H9 (cell line): ENCODE data around the gene GPR141. TPM values are rescaled to one million over a fixed set of nuclear protein-coding genes. Genes with fewer than 3 reads are reported as not detected.

Source experiments
- DNase-seq: peaks from one replicate; pipeline ENCODE4 v3.0.0-alpha.2; 2017
- H2AFZ ChIP-seq: one replicate; pipeline ENCODE4 v1.6.1; 2013; ENCODE audit warnings: mild to moderate bottlenecking, low read length, control low read depth, moderate library complexity
- H2AK5ac ChIP-seq: 2 replicates; pipeline ENCODE4 v1.6.1; 2013; ENCODE audit warnings: low read length, control low read depth, mixed read lengths; ENCODE audit not compliant: insufficient read length
- H2BK120ac ChIP-seq: one replicate; pipeline ENCODE4 v1.6.1; 2013; ENCODE audit warnings: low read depth, mild to moderate bottlenecking, low read length, control low read depth, inconsistent platforms; ENCODE audit not compliant: poor library complexity, severe bottlenecking
- H2BK12ac ChIP-seq: 2 replicates; pipeline ENCODE4 v1.6.1; 2013; ENCODE audit warnings: low read length, control low read depth, mixed read lengths, low read depth; ENCODE audit not compliant: insufficient read length
- H2BK15ac ChIP-seq: 2 replicates; pipeline ENCODE4 v1.6.1; 2013; ENCODE audit warnings: low read depth, low read length, control low read depth
- H2BK20ac ChIP-seq: one replicate; pipeline ENCODE4 v1.6.1; 2013; ENCODE audit warnings: low read depth, mild to moderate bottlenecking, low read length, control low read depth, inconsistent platforms; ENCODE audit not compliant: poor library complexity, severe bottlenecking
- H2BK5ac ChIP-seq: 2 replicates; pipeline ENCODE4 v1.6.1; 2013; ENCODE audit warnings: low read length, control low read depth, mixed read lengths; ENCODE audit not compliant: insufficient read length
- H3K14ac ChIP-seq: 2 replicates; pipeline ENCODE4 v1.6.1; 2013; ENCODE audit warnings: low read length, control low read depth; ENCODE audit not compliant: insufficient read depth
- H3K18ac ChIP-seq: 2 replicates; pipeline ENCODE4 v1.6.1; 2013; ENCODE audit warnings: low read depth, mild to moderate bottlenecking, mixed read lengths, low read length, control low read depth; ENCODE audit not compliant: insufficient read length
- H3K23ac ChIP-seq: 2 replicates; pipeline ENCODE4 v1.6.1; 2013; ENCODE audit warnings: low read length, control low read depth, mixed read lengths, low read depth; ENCODE audit not compliant: insufficient read length
- H3K23me2 ChIP-seq: 2 replicates; pipeline ENCODE4 v1.6.1; 2013; ENCODE audit warnings: low read depth, mild to moderate bottlenecking, mixed read lengths, low read length, control low read depth; ENCODE audit not compliant: insufficient read length, poor library complexity, severe bottlenecking
- H3K27ac ChIP-seq: 2 replicates; pipeline ENCODE4 v1.5.1; 2013; ENCODE audit warnings: low read length, control low read depth, mixed read lengths, low read depth; ENCODE audit not compliant: insufficient read length
- H3K27me3 ChIP-seq: 2 replicates; pipeline ENCODE4 v1.6.1; 2013; ENCODE audit warnings: low read length, control low read depth, inconsistent platforms; ENCODE audit not compliant: insufficient read depth
- H3K4ac ChIP-seq: 2 replicates; pipeline ENCODE4 v1.6.1; 2013; ENCODE audit warnings: low read depth, mild to moderate bottlenecking, control low read depth, inconsistent platforms, low read length, moderate library complexity
- H3K4me1 ChIP-seq: 2 replicates; pipeline ENCODE4 v1.6.1; 2013; ENCODE audit warnings: low read length, control low read depth, inconsistent platforms; ENCODE audit not compliant: insufficient read depth
- H3K4me2 ChIP-seq: 2 replicates; pipeline ENCODE4 v1.6.1; 2013; ENCODE audit warnings: low read length, control low read depth, mixed read lengths; ENCODE audit not compliant: insufficient read length, insufficient read depth
- H3K56ac ChIP-seq: 2 replicates; pipeline ENCODE4 v1.6.1; 2013; ENCODE audit warnings: low read depth, mild to moderate bottlenecking, mixed read lengths, low read length, control low read depth; ENCODE audit not compliant: insufficient read length
- H3K79me1 ChIP-seq: 2 replicates; pipeline ENCODE4 v1.6.1; 2013; ENCODE audit warnings: low read depth, mild to moderate bottlenecking, moderate library complexity, low read length, control low read depth, inconsistent platforms; ENCODE audit not compliant: insufficient read depth, poor library complexity, severe bottlenecking
- H3K79me2 ChIP-seq: 2 replicates; pipeline ENCODE4 v1.6.1; 2013; ENCODE audit warnings: low read length, control low read depth, inconsistent platforms; ENCODE audit not compliant: insufficient read depth
- H3K9ac ChIP-seq: 2 replicates; pipeline ENCODE4 v1.6.1; 2013; ENCODE audit warnings: low read length, control low read depth, mixed read lengths; ENCODE audit not compliant: insufficient read length; ENCODE audit errors: extremely low read depth
- H3K9me3 ChIP-seq: one replicate; pipeline ENCODE4 v1.6.1; 2013; ENCODE audit warnings: low read depth, low read length, inconsistent platforms; ENCODE audit not compliant: control insufficient read depth
- H3T11ph ChIP-seq: one replicate; pipeline ENCODE4 v1.6.1; 2013; ENCODE audit warnings: mild to moderate bottlenecking, low read length, control low read depth, inconsistent platforms
- H4K20me1 ChIP-seq: one replicate; pipeline ENCODE4 v1.6.1; 2013; ENCODE audit not compliant: control insufficient read depth, insufficient read length, insufficient read depth
- H4K5ac ChIP-seq: 2 replicates; pipeline ENCODE4 v1.6.1; 2013; ENCODE audit warnings: low read depth, mild to moderate bottlenecking, mixed read lengths, low read length, control low read depth; ENCODE audit not compliant: insufficient read length
- H4K8ac ChIP-seq: replicated peaks from 2 replicates; pipeline ENCODE4 v1.6.1; 2013; ENCODE audit warnings: low read length, control low read depth, mixed read lengths, low read depth; ENCODE audit not compliant: insufficient read length
- H4K91ac ChIP-seq: 2 replicates; pipeline ENCODE4 v1.6.1; 2013; ENCODE audit warnings: low read depth, mild to moderate bottlenecking, moderate library complexity, mixed read lengths, low read length, control low read depth; ENCODE audit not compliant: insufficient read length
- H3K27ac Mint-ChIP-seq, 3 experiments: 2 replicates in 2 of 3; 3 replicates in 1 of 3; pipeline ENCODE4 v1.8.0; 2020 to 2021; ENCODE audit warnings: mixed read lengths in 3 of 3, mild to moderate bottlenecking in 1 of 3, moderate library complexity in 1 of 3
- H3K27me3 Mint-ChIP-seq: 2 replicates; pipeline ENCODE4 v1.8.0; 2021; ENCODE audit warnings: low read depth, mild to moderate bottlenecking, moderate library complexity, mixed read lengths
- H3K36me3 Mint-ChIP-seq, 3 experiments: 2 replicates in 2 of 3; 3 replicates in 1 of 3; pipeline ENCODE4 v1.8.0; 2020 to 2021; ENCODE audit warnings: low read depth in 3 of 3, mixed read lengths in 3 of 3; ENCODE audit not compliant: insufficient read depth in 1 of 3
- H3K4me1 Mint-ChIP-seq, 2 experiments: 2 replicates each; pipeline ENCODE4 v1.8.0; 2020; ENCODE audit warnings: mixed read lengths in 2 of 2
- H3K4me3 Mint-ChIP-seq, 2 experiments: 2 replicates in 1 of 2; 3 replicates in 1 of 2; pipeline ENCODE4 v1.8.0; 2020 to 2021; ENCODE audit warnings: mild to moderate bottlenecking in 2 of 2, mixed read lengths in 2 of 2, moderate library complexity in 1 of 2
- H3K9me3 Mint-ChIP-seq, 2 experiments: 2 replicates in 1 of 2; 3 replicates in 1 of 2; pipeline ENCODE4 v1.8.0; 2020; ENCODE audit warnings: mild to moderate bottlenecking in 2 of 2, mixed read lengths in 2 of 2, moderate library complexity in 1 of 2
- CTCF ChIP-seq: fragments of 200-600 bp; sonication (generic); conservative IDR thresholded peaks from 3 replicates; pipeline ENCODE4 v1.8.0; 2021; ENCODE audit warnings: antibody characterized with exemption, mild to moderate bottlenecking
- WGBS: extraction: QIAGEN DNeasy Blood & Tissue Kit; methylation state at CpG from one replicate; pipeline ENCODE4 v1.1.7; 2013; ENCODE audit warnings: missing lambda C conversion rate, low lambda C conversion rate, mixed read lengths; ENCODE audit not compliant: insufficient read length; ENCODE audit errors: extremely low coverage; 5-methylcytosine and 5-hydroxymethylcytosine counted together
- total RNA-seq: library from RNA; stranded (reverse); gene quantifications from 2 replicates; pipeline ENCODE4 v1.2.1, GENCODE V29; 2021

Gene GPR141
- total RNA-seq, 1 experiment from 2014 or later: 0.50 TPM

- TF ChIP-seq CTCF: no peak
- Mint-ChIP-seq H3K36me3 (no peaks in the 10 kb centered on the region), H3K9me3 (no peaks in the 10 kb centered on the region), H3K27me3 (no peaks in the 10 kb centered on the region), H3K27ac (peak overlapping the region in 1 of 3 experiments; percentile 53; a peak in 2 of 7 replicates), H3K4me3 (no peak overlapping the region), H3K4me1 (peaks cover 0 to 3% of the 10 kb centered on the region in 2 experiments; a peak in 1 of 4 replicates)
- Histone ChIP-seq H3K27ac (no peak overlapping the region), H3K23ac (no peak overlapping the region), H3K18ac (no peak overlapping the region), H4K8ac (no peak overlapping the region), H4K20me1 (no peaks in the 10 kb centered on the region), H3K56ac (no peak overlapping the region), H2BK5ac (no peak overlapping the region), H3K9me3 (no peaks in the 10 kb centered on the region), H3K79me2 (no peaks in the 10 kb centered on the region), H3K23me2 (no peaks in the 10 kb centered on the region), H3K9ac (no peak overlapping the region), H3K4me2 (no peak overlapping the region), H3T11ph (no peak overlapping the region), H3K4me1 (no peaks in the 10 kb centered on the region), H4K91ac (no peak overlapping the region), H2AFZ (no peak overlapping the region), H3K27me3 (no peaks in the 10 kb centered on the region), H2BK15ac (no peak overlapping the region), H2BK12ac (no peak overlapping the region), H3K79me1 (no peaks in the 10 kb centered on the region), H2BK20ac (no peak overlapping the region), H2AK5ac (no peak overlapping the region), H4K5ac (no peak overlapping the region), H2BK120ac (no peak overlapping the region), H3K14ac (no peak overlapping the region), H3K4ac (no peak overlapping the region)
- no peak for DNase-seq
- WGBS: no CpG with 5 or more reads among the region's 1 CpG
These were observed 45.2 kb downstream of the GPR141 start for GRCh38 chr7:37728747-37729146.
